ENCODE measurements around the gene TIRAP. TPM values are rescaled to one million over a fixed set of nuclear protein-coding genes. Genes with fewer than 3 reads are reported as not detected.

TIRAP gene
- total RNA-seq, 1 experiment from 2014 or later: 4.4 TPM

DNA sequence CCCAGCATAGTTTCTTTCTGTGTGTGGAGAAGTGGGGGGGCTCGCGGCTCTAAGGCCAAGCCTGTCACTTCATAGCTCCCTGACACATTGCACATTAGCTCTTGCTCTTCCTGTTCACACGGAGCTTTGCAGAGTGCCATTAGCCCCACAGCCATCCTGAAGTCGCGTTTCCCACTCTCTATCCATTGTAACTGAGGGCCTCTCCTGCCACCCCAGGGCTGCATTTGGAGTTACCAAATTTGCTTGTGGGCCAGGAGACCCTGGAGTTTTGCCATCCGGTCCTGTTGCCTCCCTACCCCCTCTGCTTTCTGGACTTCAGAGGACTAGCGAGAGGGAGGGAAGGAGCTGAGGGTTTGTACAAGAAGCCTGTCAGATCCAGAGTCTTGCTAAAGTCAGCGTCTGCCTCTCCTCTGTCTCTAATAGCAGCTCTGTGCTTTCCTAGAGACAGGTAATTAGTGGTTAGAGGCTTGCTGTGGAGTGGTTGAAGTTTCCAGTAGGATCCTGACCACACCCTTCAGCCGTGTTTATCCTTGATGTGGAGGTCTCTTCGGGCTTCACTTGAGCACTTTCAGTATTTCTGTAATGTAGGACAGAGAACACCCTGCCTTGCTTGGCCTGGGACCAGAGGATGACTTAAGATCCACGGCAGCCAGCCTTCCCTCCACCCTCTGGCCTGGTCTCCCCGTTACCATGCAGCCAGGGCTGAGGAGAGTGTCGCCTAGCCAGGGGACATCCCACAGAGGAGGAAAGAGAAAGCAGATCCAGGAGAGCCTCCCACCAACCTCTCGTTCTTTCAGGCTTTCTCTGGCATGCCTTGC is 35.1 kb downstream of the TIRAP start:
- DNase-seq: no peak
- Histone ChIP-seq H3K9ac (ENCODE audit: low read length) (no peak overlapping the region), H4K20me1 (ENCODE audit: insufficient read depth, low read depth, low read length) (no peaks in the 10 kb centered on the region), H3K27ac (ENCODE audit: low read length) (no peak overlapping the region), H3K4me1 (ENCODE audit: low read length) (no peaks in the 10 kb centered on the region), H3K27me3 (ENCODE audit: low read length) (no peaks in the 10 kb centered on the region), H3K9me2 (replicated peaks; ENCODE audit: insufficient read depth, low read length) (no peaks in the 10 kb centered on the region), H2AFZ (ENCODE audit: low read length) (no peak overlapping the region), H3K36me3 (ENCODE audit: insufficient read depth, low read length) (peaks cover 12% of the 10 kb centered on the region), H3K4me2 (ENCODE audit: low read depth, low read length, poor library complexity, severe bottlenecking) (no peak overlapping the region), H3K79me2 (ENCODE audit: low read length) (peaks cover 12% of the 10 kb centered on the region; the same call in 1 of the 2 replicates), H3K4me3 (ENCODE audit: low read length) (no peak overlapping the region), H3K9me3 (ENCODE audit: low read length) (no peaks in the 10 kb centered on the region)

DNA sequence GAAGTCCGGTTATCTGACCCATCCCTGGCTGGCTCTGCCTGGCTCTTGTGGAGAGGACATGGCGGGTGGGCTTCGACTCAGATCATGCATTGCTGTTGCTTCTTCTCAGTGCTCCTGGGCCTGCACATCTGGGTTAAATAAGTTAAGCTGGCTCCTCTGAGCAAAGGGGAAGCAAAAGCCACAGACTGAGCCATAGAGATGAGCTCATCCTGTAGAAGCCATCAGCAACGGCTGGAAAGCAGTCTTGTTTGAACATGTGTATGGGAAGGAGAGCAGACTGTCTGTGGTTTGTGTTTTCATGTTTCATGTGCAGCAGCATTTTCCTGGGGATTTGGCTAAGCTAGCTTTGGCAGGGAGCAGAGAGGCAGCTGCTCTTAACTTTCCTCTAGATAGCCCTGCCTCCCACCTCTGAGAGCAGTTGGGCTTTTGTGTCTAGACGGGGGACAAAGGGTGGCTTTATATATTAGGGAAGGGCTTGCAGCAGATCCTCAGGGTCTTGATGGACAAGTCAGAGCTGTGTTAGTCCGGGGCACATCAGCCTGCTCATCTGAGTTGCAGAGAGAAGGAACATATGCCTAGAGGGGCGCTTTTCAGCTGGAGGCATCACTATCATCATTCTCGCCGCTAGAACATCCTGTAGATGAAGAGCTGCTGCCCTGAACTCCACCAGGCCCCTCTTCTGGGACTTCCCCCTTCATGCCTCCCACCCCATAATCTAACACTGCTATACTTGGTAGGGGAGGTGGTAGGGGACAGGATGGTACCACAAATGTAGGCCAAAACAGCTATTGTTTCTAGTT is 35.9 kb downstream of the TIRAP start:
- Histone ChIP-seq H3K4me2 (ENCODE audit: low read depth, low read length, poor library complexity, severe bottlenecking) (no peak overlapping the region), H3K4me3 (ENCODE audit: low read length) (no peak overlapping the region), H3K9ac (ENCODE audit: low read length) (no peak overlapping the region), H3K36me3 (ENCODE audit: insufficient read depth, low read length) (peaks cover 8% of the 10 kb centered on the region), H3K9me3 (ENCODE audit: low read length) (no peaks in the 10 kb centered on the region), H3K9me2 (replicated peaks; ENCODE audit: insufficient read depth, low read length) (no peaks in the 10 kb centered on the region), H2AFZ (ENCODE audit: low read length) (no peak overlapping the region), H3K27me3 (ENCODE audit: low read length) (no peaks in the 10 kb centered on the region), H3K79me2 (ENCODE audit: low read length) (peaks cover 5% of the 10 kb centered on the region; the same call in 1 of the 2 replicates), H3K4me1 (ENCODE audit: low read length) (no peaks in the 10 kb centered on the region), H4K20me1 (ENCODE audit: insufficient read depth, low read depth, low read length) (no peaks in the 10 kb centered on the region), H3K27ac (ENCODE audit: low read length) (no peak overlapping the region)
- DNase-seq: no peak

DNA sequence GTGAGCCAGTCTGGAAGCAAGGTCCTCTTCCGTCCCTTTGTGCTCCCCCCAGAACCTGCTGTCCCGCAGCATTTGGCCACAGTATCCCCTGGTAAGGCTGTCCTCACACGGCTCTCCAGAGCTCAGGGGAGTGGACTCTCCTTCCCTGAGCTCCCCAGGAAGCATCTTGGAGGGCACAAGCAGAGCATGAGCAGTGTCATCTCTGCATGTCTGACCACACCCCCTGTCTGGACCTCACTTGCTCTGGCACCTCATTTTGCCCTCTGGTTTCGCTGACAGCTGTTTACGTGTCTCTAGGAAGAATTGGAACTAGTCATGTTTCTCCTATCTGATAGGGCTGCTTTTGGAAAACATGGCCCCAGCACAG is 36.5 kb downstream of the TIRAP start:
- Histone ChIP-seq H3K27ac (ENCODE audit: low read length) (no peak overlapping the region), H3K9ac (ENCODE audit: low read length) (no peak overlapping the region), H3K36me3 (ENCODE audit: insufficient read depth, low read length) (peaks cover 2% of the 10 kb centered on the region; the same call in 1 of the 2 replicates), H3K4me2 (ENCODE audit: low read depth, low read length, poor library complexity, severe bottlenecking) (no peak overlapping the region), H2AFZ (ENCODE audit: low read length) (no peak overlapping the region), H3K27me3 (ENCODE audit: low read length) (no peaks in the 10 kb centered on the region), H3K9me2 (replicated peaks; ENCODE audit: insufficient read depth, low read length) (no peaks in the 10 kb centered on the region), H3K9me3 (ENCODE audit: low read length) (no peaks in the 10 kb centered on the region), H3K4me3 (ENCODE audit: low read length) (no peak overlapping the region), H3K79me2 (ENCODE audit: low read length) (peaks cover 2% of the 10 kb centered on the region; the same call in 1 of the 2 replicates), H4K20me1 (ENCODE audit: insufficient read depth, low read depth, low read length) (no peaks in the 10 kb centered on the region), H3K4me1 (ENCODE audit: low read length) (no peaks in the 10 kb centered on the region)
- no peak for DNase-seq

DNA sequence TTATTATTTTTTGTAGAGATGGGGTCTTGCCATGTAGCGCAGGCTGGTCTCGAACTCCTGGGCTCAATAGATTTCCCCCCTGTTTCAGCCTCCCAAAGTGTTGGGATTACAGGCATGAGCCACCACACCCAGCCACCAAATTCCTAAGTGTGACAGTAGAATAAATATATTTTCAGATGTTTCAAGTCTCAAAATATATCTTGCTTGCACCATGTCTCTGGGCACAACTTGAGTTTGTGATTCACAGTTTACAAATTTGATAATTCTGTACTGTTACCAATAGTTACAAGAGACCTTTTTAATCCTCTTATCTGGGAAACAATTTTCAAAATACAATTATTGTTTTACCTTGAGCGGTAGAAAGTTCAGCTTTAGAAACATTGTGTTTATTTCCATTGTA is 40.1 kb downstream of the TIRAP start:
- Histone ChIP-seq H4K20me1 (ENCODE audit: insufficient read depth, low read depth, low read length) (no peaks in the 10 kb centered on the region), H3K9me2 (replicated peaks; ENCODE audit: insufficient read depth, low read length) (no peaks in the 10 kb centered on the region), H3K9me3 (ENCODE audit: low read length) (no peaks in the 10 kb centered on the region), H3K4me3 (ENCODE audit: low read length) (no peak overlapping the region), H3K9ac (ENCODE audit: low read length) (no peak overlapping the region), H3K27ac (ENCODE audit: low read length) (no peak overlapping the region), H3K4me1 (ENCODE audit: low read length) (no peaks in the 10 kb centered on the region), H3K36me3 (ENCODE audit: insufficient read depth, low read length) (no peaks in the 10 kb centered on the region), H3K79me2 (ENCODE audit: low read length) (peaks cover 6% of the 10 kb centered on the region; the same call in 1 of the 2 replicates), H3K4me2 (ENCODE audit: low read depth, low read length, poor library complexity, severe bottlenecking) (no peak overlapping the region), H3K27me3 (ENCODE audit: low read length) (no peaks in the 10 kb centered on the region), H2AFZ (ENCODE audit: low read length) (no peak overlapping the region)
- no peak for DNase-seq

DNA sequence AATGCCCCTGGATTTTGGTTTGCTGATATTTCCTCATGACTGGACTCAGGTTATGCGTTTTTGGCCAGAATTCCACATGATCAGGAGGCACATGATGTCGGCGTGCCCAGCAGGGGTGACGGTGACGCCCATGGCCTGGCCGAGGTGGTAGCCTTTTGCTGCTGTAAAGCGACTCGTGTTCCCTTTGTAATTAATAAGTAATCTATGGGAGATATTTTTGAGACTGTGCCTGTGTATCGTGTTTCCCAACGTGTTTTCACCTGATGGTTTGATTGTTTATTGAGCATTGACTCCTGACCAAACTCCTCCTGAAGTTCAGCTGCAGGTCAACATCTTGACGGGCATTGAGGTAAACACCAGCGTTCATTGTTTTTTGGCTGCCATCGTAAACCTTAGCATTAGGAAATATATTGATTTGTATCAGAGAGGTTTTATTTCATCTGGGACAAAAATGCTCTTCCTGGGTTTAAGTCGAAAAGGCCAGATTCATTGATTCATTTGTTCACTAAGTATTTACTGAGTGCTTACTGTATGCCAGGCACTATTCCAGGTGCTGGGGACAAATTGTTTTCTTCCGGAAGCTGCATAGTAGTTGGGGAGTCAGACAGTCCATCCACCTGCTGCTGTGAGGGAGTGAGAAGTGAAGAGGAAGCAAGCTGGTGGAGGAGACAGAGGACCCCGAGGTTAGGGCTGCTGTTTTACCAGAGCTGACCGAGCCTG is 44.5 kb downstream of the TIRAP start:
- H3K4me1 ChIP-seq (ENCODE audit: low read length): no peaks in the 10 kb centered on the region
- H4K20me1 ChIP-seq (ENCODE audit: insufficient read depth, low read depth, low read length): no peaks in the 10 kb centered on the region
- H3K4me3 ChIP-seq (ENCODE audit: low read length): no peak overlapping the region
- H3K79me2 ChIP-seq (ENCODE audit: low read length): peaks cover 4% of the 10 kb centered on the region; the same call in 1 of the 2 replicates
- no peaks in the 10 kb centered on the region for H3K9me2 ChIP-seq (replicated peaks; ENCODE audit: insufficient read depth, low read length)
- H3K27me3 ChIP-seq (ENCODE audit: low read length): no peaks in the 10 kb centered on the region
- DNase-seq: no peak
- H3K9ac ChIP-seq (ENCODE audit: low read length): no peak overlapping the region
- no peak overlapping the region for H3K27ac ChIP-seq (ENCODE audit: low read length)
- H3K36me3 ChIP-seq (ENCODE audit: insufficient read depth, low read length): no peaks in the 10 kb centered on the region
- H2AFZ ChIP-seq (ENCODE audit: low read length): no peak overlapping the region
- H3K9me3 ChIP-seq (ENCODE audit: low read length): no peaks in the 10 kb centered on the region
- no peak overlapping the region for H3K4me2 ChIP-seq (ENCODE audit: low read depth, low read length, poor library complexity, severe bottlenecking)

DNA sequence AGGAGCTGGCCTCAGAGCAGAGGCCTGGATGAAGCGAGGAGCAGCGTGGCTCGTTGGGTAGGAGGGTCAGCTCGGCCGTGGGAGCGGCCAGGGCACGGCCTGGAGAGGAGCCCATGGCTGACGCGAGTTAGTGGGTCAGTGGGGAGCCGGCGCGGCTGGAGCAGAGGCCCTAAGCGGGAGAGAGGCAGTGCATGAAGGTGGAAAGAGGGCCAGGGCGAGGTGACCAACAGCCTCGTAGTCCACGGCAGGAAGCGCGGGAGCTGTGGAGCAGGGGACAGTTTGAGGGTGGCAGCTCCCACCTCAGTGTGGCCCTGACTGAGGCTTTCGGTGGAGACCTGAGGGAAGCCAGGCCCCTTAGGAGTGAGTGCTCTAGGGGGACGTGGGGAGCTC is 45.1 kb downstream of the TIRAP start:
- no peak for DNase-seq
- H4K20me1 ChIP-seq (ENCODE audit: insufficient read depth, low read depth, low read length): no peaks in the 10 kb centered on the region
- no peak overlapping the region for H2AFZ ChIP-seq (ENCODE audit: low read length)
- peaks cover 4% of the 10 kb centered on the region; the same call in 1 of the 2 replicates for H3K79me2 ChIP-seq (ENCODE audit: low read length)
- H3K9ac ChIP-seq (ENCODE audit: low read length): no peak overlapping the region
- no peaks in the 10 kb centered on the region for H3K36me3 ChIP-seq (ENCODE audit: insufficient read depth, low read length)
- no peaks in the 10 kb centered on the region for H3K9me2 ChIP-seq (replicated peaks; ENCODE audit: insufficient read depth, low read length)
- no peak overlapping the region for H3K4me2 ChIP-seq (ENCODE audit: low read depth, low read length, poor library complexity, severe bottlenecking)
- no peak overlapping the region for H3K4me3 ChIP-seq (ENCODE audit: low read length)
- no peaks in the 10 kb centered on the region for H3K9me3 ChIP-seq (ENCODE audit: low read length)
- no peaks in the 10 kb centered on the region for H3K27me3 ChIP-seq (ENCODE audit: low read length)
- H3K27ac ChIP-seq (ENCODE audit: low read length): no peak overlapping the region
- no peaks in the 10 kb centered on the region for H3K4me1 ChIP-seq (ENCODE audit: low read length)

DNA sequence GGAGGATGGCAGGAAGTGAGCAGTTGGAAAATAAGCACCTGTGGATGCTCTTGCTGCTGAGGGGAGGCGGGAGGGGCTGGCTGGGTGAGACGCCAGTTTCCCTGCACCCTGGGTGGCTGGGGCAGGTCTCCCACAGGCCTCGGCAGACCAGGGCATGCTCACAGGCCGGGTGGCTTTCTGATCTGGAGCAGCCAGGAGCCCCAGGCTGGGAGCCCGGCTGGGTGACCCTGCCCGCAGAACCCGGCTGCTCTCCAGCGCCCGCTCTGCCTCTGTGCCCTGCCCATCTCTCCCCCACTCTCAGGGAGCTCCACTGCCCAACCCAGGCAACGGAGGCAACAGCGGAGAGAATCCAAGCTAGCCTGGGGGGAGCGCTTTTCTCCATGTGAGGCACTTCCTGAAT is 45.6 kb downstream of the TIRAP start:
- Histone ChIP-seq H3K9me2 (replicated peaks; ENCODE audit: insufficient read depth, low read length) (no peaks in the 10 kb centered on the region), H3K9ac (ENCODE audit: low read length) (no peak overlapping the region), H3K36me3 (ENCODE audit: insufficient read depth, low read length) (no peaks in the 10 kb centered on the region), H3K4me3 (ENCODE audit: low read length) (no peak overlapping the region), H3K27me3 (ENCODE audit: low read length) (no peaks in the 10 kb centered on the region), H3K27ac (ENCODE audit: low read length) (no peak overlapping the region), H3K4me1 (ENCODE audit: low read length) (no peaks in the 10 kb centered on the region), H3K4me2 (ENCODE audit: low read depth, low read length, poor library complexity, severe bottlenecking) (no peak overlapping the region), H4K20me1 (ENCODE audit: insufficient read depth, low read depth, low read length) (no peaks in the 10 kb centered on the region), H3K79me2 (ENCODE audit: low read length) (peaks cover 4% of the 10 kb centered on the region; the same call in 1 of the 2 replicates), H2AFZ (ENCODE audit: low read length) (no peak overlapping the region), H3K9me3 (ENCODE audit: low read length) (no peaks in the 10 kb centered on the region)
- no peak for DNase-seq
